GM21360 (cell line): ENCODE results near the gene FOLR2.

Source experiments
- ATAC-seq: cut with Tn5 transposase; IDR thresholded peaks from one replicate; pipeline ENCODE4 v1.9.1; 2021; ENCODE audit warnings: mild to moderate bottlenecking, moderate library complexity; ENCODE audit not compliant: unreplicated experiment

Gene FOLR2

GRCh38 chr11:72239849-72240460, 23.4 kb downstream of the FOLR2 start:
- ATAC-seq, result no peak

- no peak for ATAC-seq
These were observed 24.1 kb downstream of the FOLR2 start for GRCh38 chr11:72240461-72241290.

- ATAC-seq, result no peak
These were observed 24.7 kb downstream of the FOLR2 start for GRCh38 chr11:72241291-72241781.

GRCh38 chr11:72242141-72242540, 25.5 kb downstream of the FOLR2 start:
- ATAC-seq, result no peak

- no peak for ATAC-seq
These were observed 26.8 kb downstream of the FOLR2 start for GRCh38 chr11:72243173-72244059.

- no peak for ATAC-seq
These were observed 27.4 kb downstream of the FOLR2 start, which contains the start of gene PHOX2A for GRCh38 chr11:72244060-72244360. Gene PHOX2A (minus strand): TSS chr11:72244176. CDS start chr11:72244004, 172 bp downstream.

- no peak for ATAC-seq
These were observed 28.0 kb downstream of the FOLR2 start for GRCh38 chr11:72244361-72245262.

GRCh38 chr11:72245263-72245816, 28.7 kb downstream of the FOLR2 start:
- ATAC-seq, result no peak

- no peak for ATAC-seq
These were observed 31.0 kb downstream of the FOLR2 start for GRCh38 chr11:72247584-72247983.

- ATAC-seq, result no peak
These were observed 33.4 kb downstream of the FOLR2 start for GRCh38 chr11:72249961-72250360.

GRCh38 chr11:72250661-72251464, 34.3 kb downstream of the FOLR2 start:
- no peak for ATAC-seq

- no peak for ATAC-seq
These were observed 35.0 kb downstream of the FOLR2 start for GRCh38 chr11:72251614-72252013.

- ATAC-seq, result no peak
These were observed 36.8 kb downstream of the FOLR2 start for GRCh38 chr11:72253392-72253791.

- ATAC-seq, result no peak
These were observed 37.9 kb downstream of the FOLR2 start for GRCh38 chr11:72254299-72254993.

GRCh38 chr11:72257570-72257969, 41.0 kb downstream of the FOLR2 start:
- ATAC-seq, result no peak

GRCh38 chr11:72259490-72259889, 42.9 kb downstream of the FOLR2 start:
- no peak for ATAC-seq

GRCh38 chr11:72260574-72260973, 44.0 kb downstream of the FOLR2 start:
- ATAC-seq, result no peak

- no peak for ATAC-seq
These were observed 46.8 kb downstream of the FOLR2 start for GRCh38 chr11:72263361-72263760.

- no peak for ATAC-seq
These were observed 49.4 kb downstream of the FOLR2 start for GRCh38 chr11:72265951-72266350.
